OCI-LY3 (cell line): ENCODE measurements around the gene AHNAK.

Source experiments
- CTCF ChIP-seq: fragments of 200-600, 300-600 bp; sonication (generic); IDR thresholded peaks from 2 replicates; pipeline ENCODE4 v1.5.1; 2014; ENCODE audit warnings: antibody characterized with exemption, low read length, low read depth
- EZH2phosphoT487 ChIP-seq: fragments of 200-600 bp; shearing (Covaris generic); IDR thresholded peaks from 2 replicates; pipeline ENCODE4 v1.6.1; 2018; ENCODE audit warnings: antibody characterized with exemption, mixed run types, low read depth

GRCh38 chr11:62390237-62390636 is 156.4 kb downstream of the AHNAK start:
- TF ChIP-seq CTCF (no peak), EZH2phosphoT487 (no peak)
